ENCODE results near the gene TRIM29. TPM values are rescaled to one million over a fixed set of nuclear protein-coding genes. Genes with fewer than 3 reads are reported as not detected.

TRIM29 gene
- total and polyA plus RNA-seq, 2 of the 13 experiments (the other 11 are each of a cell fraction or from before 2014, with no cell fraction given) = 0.86 TPM

DNA sequence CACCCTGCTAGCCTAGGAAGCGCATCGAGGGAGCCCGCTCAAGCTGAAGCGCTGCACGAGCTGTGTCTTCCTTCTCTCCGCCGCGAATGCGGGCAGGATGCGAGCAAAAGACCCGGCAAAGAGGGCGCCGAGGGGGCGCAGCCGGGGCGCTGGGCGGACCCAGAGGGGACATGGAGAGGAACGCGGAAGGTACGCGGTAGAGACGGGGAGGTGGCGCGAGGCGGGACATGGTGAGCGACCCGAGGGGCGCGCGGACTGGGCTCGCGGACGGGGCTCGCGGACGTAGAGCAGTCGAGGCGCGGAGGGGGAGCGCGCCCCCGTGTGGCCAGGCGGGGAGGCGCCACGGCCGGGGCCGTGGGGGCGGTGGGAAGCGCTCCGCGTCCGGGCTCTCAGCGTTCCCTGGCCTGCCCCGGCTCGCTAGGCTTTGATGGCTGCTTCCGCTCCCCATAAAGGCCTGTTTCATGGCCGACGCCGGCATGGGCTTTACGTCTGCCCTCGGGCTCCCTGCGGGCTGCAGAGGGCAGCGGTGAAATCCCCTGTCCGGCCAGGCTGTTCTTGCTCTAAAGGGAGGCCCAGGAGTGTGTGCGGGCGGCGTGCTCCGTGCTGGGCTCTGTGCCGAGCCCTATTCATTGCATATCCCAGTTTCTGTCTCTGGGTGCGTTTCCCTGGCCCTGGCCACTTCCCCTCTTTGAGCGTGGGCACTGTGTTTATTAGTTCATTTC is 31.2 kb upstream of the TRIM29 start (continued):
- TF ChIP-seq, protein P1, sequence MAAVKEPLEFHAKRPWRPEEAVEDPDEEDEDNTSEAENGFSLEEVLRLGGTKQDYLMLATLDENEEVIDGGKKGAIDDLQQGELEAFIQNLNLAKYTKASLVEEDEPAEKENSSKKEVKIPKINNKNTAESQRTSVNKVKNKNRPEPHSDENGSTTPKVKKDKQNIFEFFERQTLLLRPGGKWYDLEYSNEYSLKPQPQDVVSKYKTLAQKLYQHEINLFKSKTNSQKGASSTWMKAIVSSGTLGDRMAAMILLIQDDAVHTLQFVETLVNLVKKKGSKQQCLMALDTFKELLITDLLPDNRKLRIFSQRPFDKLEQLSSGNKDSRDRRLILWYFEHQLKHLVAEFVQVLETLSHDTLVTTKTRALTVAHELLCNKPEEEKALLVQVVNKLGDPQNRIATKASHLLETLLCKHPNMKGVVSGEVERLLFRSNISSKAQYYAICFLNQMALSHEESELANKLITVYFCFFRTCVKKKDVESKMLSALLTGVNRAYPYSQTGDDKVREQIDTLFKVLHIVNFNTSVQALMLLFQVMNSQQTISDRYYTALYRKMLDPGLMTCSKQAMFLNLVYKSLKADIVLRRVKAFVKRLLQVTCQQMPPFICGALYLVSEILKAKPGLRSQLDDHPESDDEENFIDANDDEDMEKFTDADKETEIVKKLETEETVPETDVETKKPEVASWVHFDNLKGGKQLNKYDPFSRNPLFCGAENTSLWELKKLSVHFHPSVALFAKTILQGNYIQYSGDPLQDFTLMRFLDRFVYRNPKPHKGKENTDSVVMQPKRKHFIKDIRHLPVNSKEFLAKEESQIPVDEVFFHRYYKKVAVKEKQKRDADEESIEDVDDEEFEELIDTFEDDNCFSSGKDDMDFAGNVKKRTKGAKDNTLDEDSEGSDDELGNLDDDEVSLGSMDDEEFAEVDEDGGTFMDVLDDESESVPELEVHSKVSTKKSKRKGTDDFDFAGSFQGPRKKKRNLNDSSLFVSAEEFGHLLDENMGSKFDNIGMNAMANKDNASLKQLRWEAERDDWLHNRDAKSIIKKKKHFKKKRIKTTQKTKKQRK (IDR thresholded peaks at IDR 0.05; ENCODE audit: low read length) = no peak
- TF ChIP-seq, protein P2, sequence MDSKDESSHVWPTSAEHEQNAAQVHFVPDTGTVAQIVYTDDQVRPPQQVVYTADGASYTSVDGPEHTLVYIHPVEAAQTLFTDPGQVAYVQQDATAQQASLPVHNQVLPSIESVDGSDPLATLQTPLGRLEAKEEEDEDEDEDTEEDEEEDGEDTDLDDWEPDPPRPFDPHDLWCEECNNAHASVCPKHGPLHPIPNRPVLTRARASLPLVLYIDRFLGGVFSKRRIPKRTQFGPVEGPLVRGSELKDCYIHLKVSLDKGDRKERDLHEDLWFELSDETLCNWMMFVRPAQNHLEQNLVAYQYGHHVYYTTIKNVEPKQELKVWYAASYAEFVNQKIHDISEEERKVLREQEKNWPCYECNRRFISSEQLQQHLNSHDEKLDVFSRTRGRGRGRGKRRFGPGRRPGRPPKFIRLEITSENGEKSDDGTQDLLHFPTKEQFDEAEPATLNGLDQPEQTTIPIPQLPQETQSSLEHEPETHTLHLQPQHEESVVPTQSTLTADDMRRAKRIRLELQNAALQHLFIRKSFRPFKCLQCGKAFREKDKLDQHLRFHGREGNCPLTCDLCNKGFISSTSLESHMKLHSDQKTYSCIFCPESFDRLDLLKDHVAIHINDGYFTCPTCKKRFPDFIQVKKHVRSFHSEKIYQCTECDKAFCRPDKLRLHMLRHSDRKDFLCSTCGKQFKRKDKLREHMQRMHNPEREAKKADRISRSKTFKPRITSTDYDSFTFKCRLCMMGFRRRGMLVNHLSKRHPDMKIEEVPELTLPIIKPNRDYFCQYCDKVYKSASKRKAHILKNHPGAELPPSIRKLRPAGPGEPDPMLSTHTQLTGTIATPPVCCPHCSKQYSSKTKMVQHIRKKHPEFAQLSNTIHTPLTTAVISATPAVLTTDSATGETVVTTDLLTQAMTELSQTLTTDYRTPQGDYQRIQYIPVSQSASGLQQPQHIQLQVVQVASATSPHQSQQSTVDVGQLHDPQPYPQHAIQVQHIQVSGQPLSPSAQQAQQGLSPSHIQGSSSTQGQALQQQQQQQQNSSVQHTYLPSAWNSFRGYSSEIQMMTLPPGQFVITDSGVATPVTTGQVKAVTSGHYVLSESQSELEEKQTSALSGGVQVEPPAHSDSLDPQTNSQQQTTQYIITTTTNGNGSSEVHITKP (CRISPR knock-in tag; IDR thresholded peaks at IDR 0.05; ENCODE audit: low read depth) = no peak
- TF ChIP-seq ATM (IDR thresholded peaks at IDR 0.05; ENCODE audit: borderline replicate concordance) = no peak
- TF ChIP-seq, protein P3, sequence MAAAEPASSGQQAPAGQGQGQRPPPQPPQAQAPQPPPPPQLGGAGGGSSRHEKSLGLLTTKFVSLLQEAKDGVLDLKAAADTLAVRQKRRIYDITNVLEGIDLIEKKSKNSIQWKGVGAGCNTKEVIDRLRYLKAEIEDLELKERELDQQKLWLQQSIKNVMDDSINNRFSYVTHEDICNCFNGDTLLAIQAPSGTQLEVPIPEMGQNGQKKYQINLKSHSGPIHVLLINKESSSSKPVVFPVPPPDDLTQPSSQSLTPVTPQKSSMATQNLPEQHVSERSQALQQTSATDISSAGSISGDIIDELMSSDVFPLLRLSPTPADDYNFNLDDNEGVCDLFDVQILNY (CRISPR knock-in tag; conservative IDR thresholded peaks at IDR 0.05) = no peak; the same call in 1 of the 2 replicates
- 0 out of 2 replicates have a peak, but pooled peaks have one; percentile 24 for TF ChIP-seq ARNT2 (CRISPR knock-in tag; IDR thresholded peaks at IDR 0.05; ENCODE audit: low read depth)
- TF ChIP-seq ISX (CRISPR knock-in tag; conservative IDR thresholded peaks at IDR 0.05) = no peak
- TF ChIP-seq, protein P4, sequence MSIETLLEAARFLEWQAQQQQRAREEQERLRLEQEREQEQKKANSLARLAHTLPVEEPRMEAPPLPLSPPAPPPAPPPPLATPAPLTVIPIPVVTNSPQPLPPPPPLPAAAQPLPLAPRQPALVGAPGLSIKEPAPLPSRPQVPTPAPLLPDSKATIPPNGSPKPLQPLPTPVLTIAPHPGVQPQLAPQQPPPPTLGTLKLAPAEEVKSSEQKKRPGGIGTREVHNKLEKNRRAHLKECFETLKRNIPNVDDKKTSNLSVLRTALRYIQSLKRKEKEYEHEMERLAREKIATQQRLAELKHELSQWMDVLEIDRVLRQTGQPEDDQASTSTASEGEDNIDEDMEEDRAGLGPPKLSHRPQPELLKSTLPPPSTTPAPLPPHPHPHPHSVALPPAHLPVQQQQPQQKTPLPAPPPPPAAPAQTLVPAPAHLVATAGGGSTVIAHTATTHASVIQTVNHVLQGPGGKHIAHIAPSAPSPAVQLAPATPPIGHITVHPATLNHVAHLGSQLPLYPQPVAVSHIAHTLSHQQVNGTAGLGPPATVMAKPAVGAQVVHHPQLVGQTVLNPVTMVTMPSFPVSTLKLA (IDR thresholded peaks at IDR 0.05) = no peak
- no peak for TF ChIP-seq ZNF333 (CRISPR knock-in tag; IDR thresholded peaks at IDR 0.05; ENCODE audit: borderline replicate concordance)
- no peak for TF ChIP-seq NFE2L2 (IDR thresholded peaks at IDR 0.05; ENCODE audit: low read length)
- TF ChIP-seq AGO1 (IDR thresholded peaks at IDR 0.05; ENCODE audit: low read depth, low read length, poor library complexity, severe bottlenecking) = peak; percentile 48
- no peak for TF ChIP-seq STAT5B (CRISPR knock-in tag; IDR thresholded peaks at IDR 0.05)
- TF ChIP-seq SRF (IDR thresholded peaks at IDR 0.05; ENCODE audit: low read depth, low read length) = no peak
- no peak for TF ChIP-seq RFX1 (IDR thresholded peaks at IDR 0.05)
- 0 out of 2 replicates have a peak, but pooled peaks have one; percentile 57 for TF ChIP-seq ZSCAN31 (CRISPR knock-in tag; IDR thresholded peaks at IDR 0.05; ENCODE audit: low read depth)
- TF ChIP-seq FLYWCH1 (CRISPR knock-in tag; IDR thresholded peaks at IDR 0.05) = no peak
- peak; percentile 34; the same call in 1 of the 2 replicates for TF ChIP-seq SAP130 (CRISPR knock-in tag; IDR thresholded peaks at IDR 0.05; ENCODE audit: low read depth)
- TF ChIP-seq ZSCAN29 (CRISPR knock-in tag; conservative IDR thresholded peaks at IDR 0.05) = 0 out of 2 replicates have a peak, but pooled peaks have one; percentile 51
- TF ChIP-seq ZNF563 (CRISPR knock-in tag; IDR thresholded peaks at IDR 0.05) = peak; percentile 65; the same call in 1 of the 2 replicates
- TF ChIP-seq, protein P5, sequence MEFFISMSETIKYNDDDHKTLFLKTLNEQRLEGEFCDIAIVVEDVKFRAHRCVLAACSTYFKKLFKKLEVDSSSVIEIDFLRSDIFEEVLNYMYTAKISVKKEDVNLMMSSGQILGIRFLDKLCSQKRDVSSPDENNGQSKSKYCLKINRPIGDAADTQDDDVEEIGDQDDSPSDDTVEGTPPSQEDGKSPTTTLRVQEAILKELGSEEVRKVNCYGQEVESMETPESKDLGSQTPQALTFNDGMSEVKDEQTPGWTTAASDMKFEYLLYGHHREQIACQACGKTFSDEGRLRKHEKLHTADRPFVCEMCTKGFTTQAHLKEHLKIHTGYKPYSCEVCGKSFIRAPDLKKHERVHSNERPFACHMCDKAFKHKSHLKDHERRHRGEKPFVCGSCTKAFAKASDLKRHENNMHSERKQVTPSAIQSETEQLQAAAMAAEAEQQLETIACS (CRISPR knock-in tag; IDR thresholded peaks at IDR 0.05) = peak; percentile 58; the same call in 1 of the 2 replicates

Data from HepG2 (cell line).